ENCODE measurements around the gene MRPL28.
A peak's percentile ranks its signal among the peaks of the same experiment; 100 is the strongest.
"Not testable (repeated sequence)": the region's sequence is repeated elsewhere in the genome, so short reads cannot be mapped to it uniquely, and the experiment has no call there.

The MRPL28 gene

GRCh38 chr16:398561-399339, 28.4 kb upstream of the MRPL28 start:
- DNase-seq = no peak
- no peaks in the 10 kb centered on the region for H3K27me3 Mint-ChIP-seq
- ATAC-seq (replicated peaks) = no peak
- peaks cover 5 to 21% of the 10 kb centered on the region in 2 donors for H3K4me1 Mint-ChIP-seq (ENCODE audit: low read depth in 2 of 2)
- H3K36me3 Mint-ChIP-seq (ENCODE audit: insufficient read depth) = peaks cover 38% of the 10 kb centered on the region
- peak overlapping the region in 1 of 2 donors; percentile 60 for H3K27ac Mint-ChIP-seq
- peak overlapping the region; percentile 58 to 85 for H3K4me3 Mint-ChIP-seq
- no peaks in the 10 kb centered on the region for H3K9me3 Mint-ChIP-seq

DNA sequence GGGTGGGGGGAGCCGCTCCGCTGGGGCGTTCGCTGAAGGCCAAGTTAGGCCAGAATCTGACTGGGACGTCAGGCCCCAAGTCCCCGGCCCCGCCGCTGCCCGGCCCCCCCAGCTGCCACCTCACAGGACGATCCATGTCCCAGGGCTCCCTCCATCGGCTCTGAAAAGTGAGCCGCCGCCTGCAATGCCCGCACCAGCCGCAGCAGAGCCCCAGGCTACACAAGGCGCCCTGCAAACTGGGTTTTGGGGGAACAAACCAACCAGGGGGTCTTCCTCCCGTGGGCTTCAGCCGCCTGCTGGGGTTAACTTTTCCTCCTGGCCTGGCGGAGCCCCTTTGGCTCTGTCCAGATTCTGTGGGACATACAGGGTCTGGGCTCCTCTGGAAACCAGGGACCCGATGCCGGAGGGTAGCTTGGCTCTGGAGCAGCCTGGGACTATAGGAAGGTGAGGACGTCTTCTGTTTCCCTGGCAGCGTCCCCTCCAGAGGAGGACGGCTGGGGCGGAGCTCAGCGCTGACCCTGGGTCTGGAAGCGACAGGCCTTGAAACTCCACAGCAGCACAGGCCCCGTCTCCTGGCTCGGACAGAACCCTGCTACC, 27.5 kb upstream of the MRPL28 start:
- no peak for DNase-seq
- ATAC-seq (replicated peaks) = no peak
- Mint-ChIP-seq H3K27me3 (no peaks in the 10 kb centered on the region), H3K9me3 (no peaks in the 10 kb centered on the region), H3K4me3 (peak overlapping the region; percentile 58 to 85), H3K36me3 (ENCODE audit: insufficient read depth) (peaks cover 38% of the 10 kb centered on the region), H3K27ac (peak overlapping the region in 1 of 2 donors; percentile 60), H3K4me1 (ENCODE audit: low read depth in 2 of 2) (peaks cover 5 to 21% of the 10 kb centered on the region in 2 donors)

DNA sequence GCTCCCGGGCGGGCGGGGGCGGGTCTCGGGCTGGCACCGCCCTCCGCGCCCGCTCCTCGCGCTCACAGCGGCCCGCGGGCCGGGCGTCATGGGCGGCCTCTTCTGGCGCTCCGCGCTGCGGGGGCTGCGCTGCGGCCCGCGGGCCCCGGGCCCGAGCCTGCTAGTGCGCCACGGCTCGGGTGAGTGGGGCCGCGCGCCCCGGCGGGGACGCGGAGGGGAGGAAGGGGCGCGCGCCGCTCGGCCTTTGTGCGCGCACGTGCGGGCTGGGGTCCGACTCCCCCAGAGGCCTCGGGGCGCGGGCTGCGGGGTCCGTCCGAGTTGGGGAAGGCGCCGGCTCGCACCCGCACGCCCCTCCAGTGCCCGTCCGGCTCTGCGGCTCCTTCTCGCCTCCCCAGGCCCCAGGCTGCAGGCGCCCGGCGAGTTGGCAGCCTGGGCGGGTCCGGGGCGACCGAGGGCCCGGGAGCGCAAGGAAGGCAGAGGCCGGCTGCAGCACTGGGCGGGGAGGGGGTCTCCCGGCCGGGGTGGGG, 26.9 kb upstream of the MRPL28 start, which contains the start of gene NME4:
Gene NME4, plus strand, starts transcription at position 65 of the 527 bp plus-strand sequence. Its CDS starts 24 bp downstream, at position 89.
- no peaks in the 10 kb centered on the region for H3K27me3 Mint-ChIP-seq
- H3K4me3 Mint-ChIP-seq = peak within 1 kb of the TSS; percentile 78 to 85
- H3K9me3 Mint-ChIP-seq = no peaks in the 10 kb centered on the region
- H3K4me1 Mint-ChIP-seq (ENCODE audit: low read depth in 2 of 2) = peaks cover 5 to 27% of the 10 kb centered on the region in 2 donors
- H3K27ac Mint-ChIP-seq = peak within 1 kb of the TSS in 1 of 2 donors; percentile 87
- ATAC-seq (replicated peaks) (no peak), DNase-seq (no peak)
- H3K36me3 Mint-ChIP-seq (ENCODE audit: insufficient read depth) = peaks cover 37% of the 10 kb centered on the region

- H3K27ac Mint-ChIP-seq = peak overlapping the region in 1 of 2 donors; percentile 87
- H3K4me1 Mint-ChIP-seq (ENCODE audit: low read depth in 2 of 2) = peaks cover 11 to 33% of the 10 kb centered on the region in 2 donors
- peaks cover 38% of the 10 kb centered on the region for H3K36me3 Mint-ChIP-seq (ENCODE audit: insufficient read depth)
- no peak for DNase-seq
- ATAC-seq (replicated peaks) = no peak
- H3K9me3 Mint-ChIP-seq = no peaks in the 10 kb centered on the region
- H3K27me3 Mint-ChIP-seq = no peaks in the 10 kb centered on the region
- peak overlapping the region; percentile 78 to 79 for H3K4me3 Mint-ChIP-seq
These were observed 26.3 kb upstream of the MRPL28 start for GRCh38 chr16:396605-397004.

- DNase-seq (no peak), ATAC-seq (replicated peaks) (no peak)
- Mint-ChIP-seq H3K4me3 (peak overlapping the region; percentile 78 to 79), H3K36me3 (ENCODE audit: insufficient read depth) (peaks cover 36% of the 10 kb centered on the region), H3K27ac (peak overlapping the region in 1 of 2 donors; percentile 87), H3K4me1 (ENCODE audit: low read depth in 2 of 2) (peaks cover 11 to 33% of the 10 kb centered on the region in 2 donors), H3K9me3 (no peaks in the 10 kb centered on the region), H3K27me3 (no peaks in the 10 kb centered on the region)
These were observed 25.9 kb upstream of the MRPL28 start for GRCh38 chr16:396199-396598.

GRCh38 chr16:392450-393030, 22.2 kb upstream of the MRPL28 start:
- Mint-ChIP-seq H3K36me3 (ENCODE audit: insufficient read depth) (peaks cover 16% of the 10 kb centered on the region), H3K27ac (peak overlapping the region; percentile 71 to 77), H3K27me3 (no peaks in the 10 kb centered on the region), H3K4me3 (peak overlapping the region; percentile 40 to 57), H3K4me1 (ENCODE audit: low read depth in 2 of 2) (peaks cover 6 to 15% of the 10 kb centered on the region in 2 donors), H3K9me3 (no peaks in the 10 kb centered on the region)
- ATAC-seq (replicated peaks) (peak; percentile 53), DNase-seq (peak in 1 of 3 experiments; percentile 38)

DNA sequence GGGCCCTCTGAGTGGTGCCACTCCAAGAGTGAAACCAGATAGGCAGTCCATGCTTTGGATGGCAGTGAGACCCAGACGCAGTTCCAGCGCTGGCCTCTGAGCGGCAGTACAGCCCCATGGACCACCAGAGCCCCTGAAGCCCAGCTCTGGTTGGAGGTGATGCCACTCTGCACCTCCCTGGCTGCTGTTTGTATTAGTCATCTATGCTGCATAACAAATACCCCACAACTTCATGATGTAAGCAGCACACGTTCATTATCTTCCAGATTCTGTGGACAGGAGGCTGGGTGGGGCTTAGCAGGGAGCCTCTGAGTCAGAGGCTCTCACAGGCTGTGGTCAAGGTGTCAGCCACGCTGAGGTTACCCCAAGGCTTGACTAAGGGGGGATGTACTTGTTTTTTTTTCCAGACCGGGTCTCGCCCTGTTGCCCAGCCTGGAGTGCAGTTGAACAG, 21.6 kb upstream of the MRPL28 start:
- H3K36me3 Mint-ChIP-seq (ENCODE audit: insufficient read depth) = peaks cover 15% of the 10 kb centered on the region
- peaks cover 6 to 15% of the 10 kb centered on the region in 2 donors for H3K4me1 Mint-ChIP-seq (ENCODE audit: low read depth in 2 of 2)
- peak; percentile 94 for ATAC-seq (replicated peaks)
- peak overlapping the region; percentile 71 to 77 for H3K27ac Mint-ChIP-seq
- H3K27me3 Mint-ChIP-seq = no peaks in the 10 kb centered on the region
- peak overlapping the region; percentile 40 to 57 for H3K4me3 Mint-ChIP-seq
- peak; percentile 70 to 76 (median 73) for DNase-seq
- H3K9me3 Mint-ChIP-seq = no peaks in the 10 kb centered on the region

GRCh38 chr16:389352-389751, 19.0 kb upstream of the MRPL28 start:
- Mint-ChIP-seq H3K9me3 (no peaks in the 10 kb centered on the region), H3K27ac (no peak overlapping the region), H3K27me3 (no peaks in the 10 kb centered on the region), H3K36me3 (ENCODE audit: insufficient read depth) (peaks cover 7% of the 10 kb centered on the region), H3K4me1 (ENCODE audit: low read depth in 2 of 2) (peaks cover 6 to 15% of the 10 kb centered on the region in 2 donors), H3K4me3 (no peak overlapping the region)
- no peak for ATAC-seq (replicated peaks)
- no peak for DNase-seq

GRCh38 chr16:387761-388666, 17.7 kb upstream of the MRPL28 start:
- not testable (repeated sequence) for H3K27me3 Mint-ChIP-seq; DNase-seq; H3K27ac Mint-ChIP-seq; H3K9me3 Mint-ChIP-seq; H3K4me3 Mint-ChIP-seq; ATAC-seq (replicated peaks)
- peaks cover 10% of the 10 kb centered on the region for H3K36me3 Mint-ChIP-seq (ENCODE audit: insufficient read depth)
- H3K4me1 Mint-ChIP-seq (ENCODE audit: low read depth in 2 of 2) = peaks cover 13 to 20% of the 10 kb centered on the region in 2 donors

GRCh38 chr16:386641-387156, 16.4 kb upstream of the MRPL28 start:
- ATAC-seq (replicated peaks) = no peak
- no peak for DNase-seq
- Mint-ChIP-seq H3K36me3 (ENCODE audit: insufficient read depth) (peaks cover 6% of the 10 kb centered on the region), H3K9me3 (no peaks in the 10 kb centered on the region), H3K27ac (no peak overlapping the region), H3K27me3 (no peaks in the 10 kb centered on the region), H3K4me3 (no peak overlapping the region), H3K4me1 (ENCODE audit: low read depth in 2 of 2) (peaks cover 10 to 13% of the 10 kb centered on the region in 2 donors)

DNA sequence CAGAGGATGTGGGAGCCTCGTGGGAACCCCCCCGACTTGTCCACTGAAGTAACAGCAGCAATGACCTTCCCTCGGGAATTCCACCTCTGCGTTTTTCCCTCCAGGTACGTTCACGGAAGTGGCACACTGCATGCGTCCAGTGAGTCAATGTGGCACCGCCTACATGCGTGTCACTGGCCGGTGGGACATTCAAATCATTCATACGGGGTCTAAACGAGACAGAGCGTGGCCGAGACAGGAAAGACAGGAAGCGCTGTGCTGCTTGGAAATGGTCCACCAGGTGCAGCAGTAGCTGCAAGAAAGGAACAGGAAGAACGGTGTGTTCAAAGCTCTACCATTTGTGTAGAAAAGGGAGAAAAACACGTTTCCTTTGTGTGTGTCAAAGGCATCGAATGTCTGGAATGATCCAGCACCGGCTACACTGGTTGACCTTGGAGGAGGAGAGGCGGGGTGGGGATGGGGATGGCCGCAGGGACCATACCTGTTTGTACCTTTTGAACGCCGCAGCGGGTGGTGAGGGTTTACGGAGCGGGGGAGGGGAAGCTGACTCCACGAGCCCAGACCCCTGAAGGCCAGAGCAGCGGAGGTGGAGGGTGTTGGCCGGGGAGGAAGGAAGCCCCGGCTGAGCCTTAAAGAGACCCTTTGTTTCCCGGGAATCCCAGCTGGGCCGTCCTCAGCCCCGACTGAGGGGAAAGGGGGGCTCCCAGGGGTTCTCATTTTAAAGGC, 13.2 kb upstream of the MRPL28 start:
- peak overlapping the region; percentile 3 to 35 for H3K27ac Mint-ChIP-seq
- DNase-seq (no peak), ATAC-seq (replicated peaks) (peak; percentile 45)
- peaks cover 6% of the 10 kb centered on the region for H3K36me3 Mint-ChIP-seq (ENCODE audit: insufficient read depth)
- no peaks in the 10 kb centered on the region for H3K27me3 Mint-ChIP-seq
- peaks cover 20% of the 10 kb centered on the region in 2 donors for H3K4me1 Mint-ChIP-seq (ENCODE audit: low read depth in 2 of 2)
- H3K4me3 Mint-ChIP-seq = peak overlapping the region; percentile 75 to 76
- H3K9me3 Mint-ChIP-seq = no peaks in the 10 kb centered on the region

Data from effector memory CD8-positive, alpha-beta T cell (primary cell).